ENCODE measurements around the gene TGFBRAP1. TPM values are rescaled to one million over a fixed set of nuclear protein-coding genes. Genes with fewer than 3 reads are reported as not detected.

The TGFBRAP1 gene
- total RNA-seq, 4 donors from 2014 or later: 17.7 to 29.0 (median 26.2) TPM

GRCh38 chr2:105344704-105345345, 15.3 kb upstream of the TGFBRAP1 start:
- H3K36me3 ChIP-seq: peaks cover 0 to 75% (median 10%) of the 10 kb centered on the region in 3 donors
- H3K27me3 ChIP-seq: no peaks in the 10 kb centered on the region
- DNase-seq: no peak
- H3K27ac ChIP-seq: no peak overlapping the region
- H3K4me3 ChIP-seq: no peak overlapping the region
- no peaks in the 10 kb centered on the region for H3K9me3 ChIP-seq
- peak in 4 of 6 experiments; percentile 16 to 61 (median 54) for TF ChIP-seq CTCF (IDR thresholded peaks at IDR 0.05)
- no peak for TF ChIP-seq POLR2A (IDR thresholded peaks at IDR 0.05)
- H3K4me1 ChIP-seq: no peaks in the 10 kb centered on the region

GRCh38 chr2:105339414-105339813, 9.9 kb upstream of the TGFBRAP1 start:
- Histone ChIP-seq H3K4me3 (no peak overlapping the region), H3K36me3 (peaks cover 0 to 37% (median 4%) of the 10 kb centered on the region in 3 donors), H3K27ac (no peak overlapping the region), H3K4me1 (peaks cover 0 to 21% (median 8%) of the 10 kb centered on the region in 4 donors), H3K9me3 (no peaks in the 10 kb centered on the region), H3K27me3 (no peaks in the 10 kb centered on the region)
- DNase-seq: no peak
- TF ChIP-seq POLR2A (IDR thresholded peaks at IDR 0.05) (no peak), CTCF (IDR thresholded peaks at IDR 0.05) (no peak)

GRCh38 chr2:105338020-105338385, 8.5 kb upstream of the TGFBRAP1 start:
- H3K4me1 ChIP-seq: peaks cover 0 to 21% (median 8%) of the 10 kb centered on the region in 4 donors
- no peaks in the 10 kb centered on the region for H3K27me3 ChIP-seq
- peak overlapping the region; percentile 87 to 97 (median 90) for H3K27ac ChIP-seq
- DNase-seq: no peak
- no peaks in the 10 kb centered on the region for H3K9me3 ChIP-seq
- peak overlapping the region; percentile 73 to 95 (median 79) for H3K4me3 ChIP-seq
- H3K36me3 ChIP-seq: peaks cover 0 to 31% (median 3%) of the 10 kb centered on the region in 3 donors
- no peak for TF ChIP-seq CTCF (IDR thresholded peaks at IDR 0.05)
- no peak for TF ChIP-seq POLR2A (IDR thresholded peaks at IDR 0.05)

DNA sequence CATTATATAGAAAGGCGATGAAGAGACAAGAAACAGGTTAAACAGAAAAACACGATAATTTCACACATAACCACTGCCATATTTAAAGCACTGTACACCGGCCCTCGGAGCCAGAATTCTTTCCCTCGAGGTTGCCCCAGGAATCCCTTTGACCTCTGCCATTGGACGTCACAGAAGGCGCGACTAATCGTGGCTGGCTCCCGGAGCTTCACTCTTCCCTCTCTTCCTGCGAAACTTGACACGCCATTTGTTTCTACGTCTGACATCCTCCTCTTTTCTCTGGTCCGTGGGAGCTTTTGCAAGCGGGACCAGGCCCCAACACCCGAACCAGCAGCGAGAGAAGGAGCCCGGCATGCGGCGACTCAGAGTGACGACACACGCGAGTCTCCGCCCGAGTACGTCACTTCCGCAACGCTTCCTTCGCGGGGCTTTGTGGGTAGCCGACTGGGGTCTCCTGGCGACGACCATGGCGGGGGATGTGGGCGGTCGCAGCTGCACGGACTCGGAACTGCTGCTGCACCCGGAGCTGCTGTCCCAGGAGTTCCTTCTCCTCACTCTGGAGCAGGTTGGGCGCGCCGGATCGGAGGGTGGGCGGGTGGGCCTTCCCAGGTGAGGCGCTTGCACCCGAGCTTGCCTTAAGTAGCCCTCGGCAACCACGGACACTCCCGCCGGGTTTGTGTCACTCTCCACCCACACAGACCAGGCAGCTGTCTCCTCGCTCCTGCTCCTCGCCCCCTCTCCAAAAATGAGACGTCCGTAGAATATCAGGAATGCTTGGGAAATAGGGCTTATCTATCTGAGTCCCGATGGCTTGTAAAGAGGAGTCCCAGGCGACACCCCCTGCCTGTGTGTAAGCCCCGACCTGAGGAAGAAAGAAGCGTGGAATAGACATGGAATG, 7.8 kb upstream of the TGFBRAP1 start, which contains the start of gene C2orf49:
Gene C2orf49 (plus strand): TSS at position 419 of the 898 bp plus-strand sequence. CDS start 48 bp downstream, at position 467.
- Histone ChIP-seq H3K27me3 (no peaks in the 10 kb centered on the region), H3K9me3 (no peaks in the 10 kb centered on the region), H3K36me3 (peaks cover 0 to 24% (median 0%) of the 10 kb centered on the region in 3 donors), H3K4me3 (peak within 1 kb of the TSS; percentile 73 to 95 (median 79)), H3K4me1 (peaks cover 0 to 21% (median 8%) of the 10 kb centered on the region in 4 donors), H3K27ac (peak within 1 kb of the TSS; percentile 87 to 97 (median 90))
- TF ChIP-seq POLR2A (IDR thresholded peaks at IDR 0.05) (peak in 1 of 2 donors; percentile 36), CTCF (IDR thresholded peaks at IDR 0.05) (peak in 1 of 6 experiments; percentile 1)
- DNase-seq: peak; percentile 83 to 93 (median 91)

DNA sequence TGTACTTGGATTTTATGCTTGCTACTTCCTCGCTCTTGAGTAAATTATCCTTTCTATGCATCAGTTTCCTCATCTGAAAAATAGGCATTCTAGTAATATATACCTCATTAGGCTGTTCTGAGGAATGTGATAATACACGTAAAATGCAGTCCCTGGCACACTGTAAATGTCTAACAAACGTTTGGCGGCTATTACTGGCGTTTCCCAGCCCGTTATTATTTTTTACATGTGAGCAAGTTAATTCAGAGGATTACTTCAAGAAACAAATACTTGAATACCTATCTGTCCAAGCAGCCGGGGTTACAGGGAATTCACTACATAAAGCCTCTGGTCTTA, 7.2 kb upstream of the TGFBRAP1 start:
- H3K9me3 ChIP-seq: no peaks in the 10 kb centered on the region
- no peak for TF ChIP-seq POLR2A (IDR thresholded peaks at IDR 0.05)
- H3K36me3 ChIP-seq: peaks cover 0 to 18% (median 0%) of the 10 kb centered on the region in 3 donors
- H3K27me3 ChIP-seq: no peaks in the 10 kb centered on the region
- peaks cover 0 to 21% (median 8%) of the 10 kb centered on the region in 4 donors for H3K4me1 ChIP-seq
- peak overlapping the region; percentile 87 to 97 (median 90) for H3K27ac ChIP-seq
- H3K4me3 ChIP-seq: peak overlapping the region; percentile 73 to 95 (median 79)
- DNase-seq: no peak

Data from Peyer's patch (tissue), 4 donors.